Measurements from ENCODE around the gene PCDHB7. TPM values are rescaled to one million over a fixed set of nuclear protein-coding genes. Genes with fewer than 3 reads are reported as not detected.
A peak's percentile ranks its signal among the peaks of the same experiment; 100 is the strongest.
"Not testable (repeated sequence)": the region's sequence is repeated elsewhere in the genome, so short reads cannot be mapped to it uniquely, and the experiment has no call there.

The PCDHB7 gene
- not detected for polyA plus RNA-seq (2012; ENCODE audit: insufficient read depth, insufficient read length)

- H3K4me3 ChIP-seq (ENCODE audit: low read length) = no peak within 1 kb of the TSS
- peak; percentile 29 for DNase-seq (ENCODE audit: low read depth, low spot score)
These were observed at the start of gene PCDHB7 for GRCh38 chr5:141172381-141173204. PCDHB7 (plus strand) TSS chr5:141172644; CDS start chr5:141172836, 192 bp downstream.

GRCh38 chr5:141123396-141124135 lies 48.9 kb upstream of the PCDHB7 start:
- not testable (repeated sequence) for DNase-seq (ENCODE audit: low read depth, low spot score); H3K4me3 ChIP-seq (ENCODE audit: low read length)

GRCh38 chr5:141127305-141127704 lies 45.1 kb upstream of the PCDHB7 start:
- DNase-seq (ENCODE audit: low read depth, low spot score) = no peak
- no peak overlapping the region for H3K4me3 ChIP-seq (ENCODE audit: low read length)

- no peak within 1 kb of the TSS for H3K4me3 ChIP-seq (ENCODE audit: low read length)
These were observed 37.3 kb upstream of the PCDHB7 start, which contains the start of gene PCDHB5 for GRCh38 chr5:141135030-141135717. PCDHB5 (plus strand) TSS chr5:141135206; CDS start chr5:141135435, 229 bp downstream.

GRCh38 chr5:141135718-141136266 lies 36.7 kb upstream of the PCDHB7 start:
- no peak for DNase-seq (ENCODE audit: low read depth, low spot score)
- H3K4me3 ChIP-seq (ENCODE audit: low read length) = no peak overlapping the region

More at GRCh38 chr5:141135030-141135717, 37.3 kb upstream of the PCDHB7 start, which contains the start of gene PCDHB5:
- no peak for DNase-seq (ENCODE audit: low read depth, low spot score)

GRCh38 chr5:141137346-141137745 lies 35.1 kb upstream of the PCDHB7 start:
- DNase-seq (ENCODE audit: low read depth, low spot score); H3K4me3 ChIP-seq (ENCODE audit: low read length): not testable (repeated sequence)

GRCh38 chr5:141149812-141150211 lies 22.6 kb upstream of the PCDHB7 start, which contains the start of gene PCDHB6:
PCDHB6 (plus strand) TSS chr5:141150057; CDS start chr5:141150258, 201 bp downstream.
- no peak within 1 kb of the TSS for H3K4me3 ChIP-seq (ENCODE audit: low read length)
- DNase-seq (ENCODE audit: low read depth, low spot score) = no peak

GRCh38 chr5:141150224-141150992 lies 22.0 kb upstream of the PCDHB7 start:
- H3K4me3 ChIP-seq (ENCODE audit: low read length) = no peak overlapping the region
- DNase-seq (ENCODE audit: low read depth, low spot score) = no peak

- H3K4me3 ChIP-seq (ENCODE audit: low read length) = no peak overlapping the region
- no peak for DNase-seq (ENCODE audit: low read depth, low spot score)
These were observed 21.5 kb upstream of the PCDHB7 start for GRCh38 chr5:141150993-141151325.

- not testable (repeated sequence) for DNase-seq (ENCODE audit: low read depth, low spot score); H3K4me3 ChIP-seq (ENCODE audit: low read length)
These were observed 20.8 kb upstream of the PCDHB7 start for GRCh38 chr5:141151632-141152031.

- H3K4me3 ChIP-seq (ENCODE audit: low read length); DNase-seq (ENCODE audit: low read depth, low spot score): not testable (repeated sequence)
These were observed 20.3 kb upstream of the PCDHB7 start for GRCh38 chr5:141152096-141152495.

- H3K4me3 ChIP-seq (ENCODE audit: low read length) = no peak overlapping the region
- no peak for DNase-seq (ENCODE audit: low read depth, low spot score)
These were observed 16.7 kb upstream of the PCDHB7 start for GRCh38 chr5:141155540-141156374.

GRCh38 chr5:141157356-141157755 lies 15.1 kb upstream of the PCDHB7 start:
- not testable (repeated sequence) for DNase-seq (ENCODE audit: low read depth, low spot score)

GRCh38 chr5:141157901-141158300 lies 14.5 kb upstream of the PCDHB7 start:
- DNase-seq (ENCODE audit: low read depth, low spot score); H3K4me3 ChIP-seq (ENCODE audit: low read length): not testable (repeated sequence)

More at GRCh38 chr5:141157356-141157755, 15.1 kb upstream of the PCDHB7 start:
- not testable (repeated sequence) for H3K4me3 ChIP-seq (ENCODE audit: low read length)

- DNase-seq (ENCODE audit: low read depth, low spot score); H3K4me3 ChIP-seq (ENCODE audit: low read length): not testable (repeated sequence)
These were observed 2.1 kb downstream of the PCDHB7 start for GRCh38 chr5:141174291-141175104.

- DNase-seq (ENCODE audit: low read depth, low spot score) = no peak
- H3K4me3 ChIP-seq (ENCODE audit: low read length) = no peak overlapping the region
These were observed 3.5 kb downstream of the PCDHB7 start for GRCh38 chr5:141175933-141176332.

Data from Jurkat, Clone E6-1 (cell line).